H9 (cell line): ENCODE results near the gene HPS3. TPM values are rescaled to one million over a fixed set of nuclear protein-coding genes. Genes with fewer than 3 reads are reported as not detected.

Experiments used
- DNase-seq: peaks from one replicate; pipeline ENCODE4 v3.0.0-alpha.2; 2017
- H2AFZ ChIP-seq: one replicate; pipeline ENCODE4 v1.6.1; 2013; ENCODE audit warnings: mild to moderate bottlenecking, low read length, control low read depth, moderate library complexity
- H2AK5ac ChIP-seq: 2 replicates; pipeline ENCODE4 v1.6.1; 2013; ENCODE audit warnings: low read length, control low read depth, mixed read lengths; ENCODE audit not compliant: insufficient read length
- H2BK120ac ChIP-seq: one replicate; pipeline ENCODE4 v1.6.1; 2013; ENCODE audit warnings: low read depth, mild to moderate bottlenecking, low read length, control low read depth, inconsistent platforms; ENCODE audit not compliant: poor library complexity, severe bottlenecking
- H2BK12ac ChIP-seq: 2 replicates; pipeline ENCODE4 v1.6.1; 2013; ENCODE audit warnings: low read length, control low read depth, mixed read lengths, low read depth; ENCODE audit not compliant: insufficient read length
- H2BK15ac ChIP-seq: 2 replicates; pipeline ENCODE4 v1.6.1; 2013; ENCODE audit warnings: low read depth, low read length, control low read depth
- H2BK20ac ChIP-seq: one replicate; pipeline ENCODE4 v1.6.1; 2013; ENCODE audit warnings: low read depth, mild to moderate bottlenecking, low read length, control low read depth, inconsistent platforms; ENCODE audit not compliant: poor library complexity, severe bottlenecking
- H2BK5ac ChIP-seq: 2 replicates; pipeline ENCODE4 v1.6.1; 2013; ENCODE audit warnings: low read length, control low read depth, mixed read lengths; ENCODE audit not compliant: insufficient read length
- H3K14ac ChIP-seq: 2 replicates; pipeline ENCODE4 v1.6.1; 2013; ENCODE audit warnings: low read length, control low read depth; ENCODE audit not compliant: insufficient read depth
- H3K18ac ChIP-seq: 2 replicates; pipeline ENCODE4 v1.6.1; 2013; ENCODE audit warnings: low read depth, mild to moderate bottlenecking, mixed read lengths, low read length, control low read depth; ENCODE audit not compliant: insufficient read length
- H3K23ac ChIP-seq: 2 replicates; pipeline ENCODE4 v1.6.1; 2013; ENCODE audit warnings: low read length, control low read depth, mixed read lengths, low read depth; ENCODE audit not compliant: insufficient read length
- H3K23me2 ChIP-seq: 2 replicates; pipeline ENCODE4 v1.6.1; 2013; ENCODE audit warnings: low read depth, mild to moderate bottlenecking, mixed read lengths, low read length, control low read depth; ENCODE audit not compliant: insufficient read length, poor library complexity, severe bottlenecking
- H3K27ac ChIP-seq: 2 replicates; pipeline ENCODE4 v1.5.1; 2013; ENCODE audit warnings: low read length, control low read depth, mixed read lengths, low read depth; ENCODE audit not compliant: insufficient read length
- H3K27me3 ChIP-seq: 2 replicates; pipeline ENCODE4 v1.6.1; 2013; ENCODE audit warnings: low read length, control low read depth, inconsistent platforms; ENCODE audit not compliant: insufficient read depth
- H3K4ac ChIP-seq: 2 replicates; pipeline ENCODE4 v1.6.1; 2013; ENCODE audit warnings: low read depth, mild to moderate bottlenecking, control low read depth, inconsistent platforms, low read length, moderate library complexity
- H3K4me1 ChIP-seq: 2 replicates; pipeline ENCODE4 v1.6.1; 2013; ENCODE audit warnings: low read length, control low read depth, inconsistent platforms; ENCODE audit not compliant: insufficient read depth
- H3K4me2 ChIP-seq: 2 replicates; pipeline ENCODE4 v1.6.1; 2013; ENCODE audit warnings: low read length, control low read depth, mixed read lengths; ENCODE audit not compliant: insufficient read length, insufficient read depth
- H3K56ac ChIP-seq: 2 replicates; pipeline ENCODE4 v1.6.1; 2013; ENCODE audit warnings: low read depth, mild to moderate bottlenecking, mixed read lengths, low read length, control low read depth; ENCODE audit not compliant: insufficient read length
- H3K79me1 ChIP-seq: 2 replicates; pipeline ENCODE4 v1.6.1; 2013; ENCODE audit warnings: low read depth, mild to moderate bottlenecking, moderate library complexity, low read length, control low read depth, inconsistent platforms; ENCODE audit not compliant: insufficient read depth, poor library complexity, severe bottlenecking
- H3K79me2 ChIP-seq: 2 replicates; pipeline ENCODE4 v1.6.1; 2013; ENCODE audit warnings: low read length, control low read depth, inconsistent platforms; ENCODE audit not compliant: insufficient read depth
- H3K9ac ChIP-seq: 2 replicates; pipeline ENCODE4 v1.6.1; 2013; ENCODE audit warnings: low read length, control low read depth, mixed read lengths; ENCODE audit not compliant: insufficient read length; ENCODE audit errors: extremely low read depth
- H3K9me3 ChIP-seq: one replicate; pipeline ENCODE4 v1.6.1; 2013; ENCODE audit warnings: low read depth, low read length, inconsistent platforms; ENCODE audit not compliant: control insufficient read depth
- H3T11ph ChIP-seq: one replicate; pipeline ENCODE4 v1.6.1; 2013; ENCODE audit warnings: mild to moderate bottlenecking, low read length, control low read depth, inconsistent platforms
- H4K20me1 ChIP-seq: one replicate; pipeline ENCODE4 v1.6.1; 2013; ENCODE audit not compliant: control insufficient read depth, insufficient read length, insufficient read depth
- H4K5ac ChIP-seq: 2 replicates; pipeline ENCODE4 v1.6.1; 2013; ENCODE audit warnings: low read depth, mild to moderate bottlenecking, mixed read lengths, low read length, control low read depth; ENCODE audit not compliant: insufficient read length
- H4K8ac ChIP-seq: replicated peaks from 2 replicates; pipeline ENCODE4 v1.6.1; 2013; ENCODE audit warnings: low read length, control low read depth, mixed read lengths, low read depth; ENCODE audit not compliant: insufficient read length
- H4K91ac ChIP-seq: 2 replicates; pipeline ENCODE4 v1.6.1; 2013; ENCODE audit warnings: low read depth, mild to moderate bottlenecking, moderate library complexity, mixed read lengths, low read length, control low read depth; ENCODE audit not compliant: insufficient read length
- H3K27ac Mint-ChIP-seq, 3 experiments: 2 replicates in 2 of 3; 3 replicates in 1 of 3; pipeline ENCODE4 v1.8.0; 2020 to 2021; ENCODE audit warnings: mixed read lengths in 3 of 3, mild to moderate bottlenecking in 1 of 3, moderate library complexity in 1 of 3
- H3K27me3 Mint-ChIP-seq: 2 replicates; pipeline ENCODE4 v1.8.0; 2021; ENCODE audit warnings: low read depth, mild to moderate bottlenecking, moderate library complexity, mixed read lengths
- H3K36me3 Mint-ChIP-seq, 3 experiments: 2 replicates in 2 of 3; 3 replicates in 1 of 3; pipeline ENCODE4 v1.8.0; 2020 to 2021; ENCODE audit warnings: low read depth in 3 of 3, mixed read lengths in 3 of 3; ENCODE audit not compliant: insufficient read depth in 1 of 3
- H3K4me1 Mint-ChIP-seq, 2 experiments: 2 replicates each; pipeline ENCODE4 v1.8.0; 2020; ENCODE audit warnings: mixed read lengths in 2 of 2
- H3K4me3 Mint-ChIP-seq, 2 experiments: 2 replicates in 1 of 2; 3 replicates in 1 of 2; pipeline ENCODE4 v1.8.0; 2020 to 2021; ENCODE audit warnings: mild to moderate bottlenecking in 2 of 2, mixed read lengths in 2 of 2, moderate library complexity in 1 of 2
- H3K9me3 Mint-ChIP-seq, 2 experiments: 2 replicates in 1 of 2; 3 replicates in 1 of 2; pipeline ENCODE4 v1.8.0; 2020; ENCODE audit warnings: mild to moderate bottlenecking in 2 of 2, mixed read lengths in 2 of 2, moderate library complexity in 1 of 2
- WGBS: extraction: QIAGEN DNeasy Blood & Tissue Kit; methylation state at CpG from one replicate; pipeline ENCODE4 v1.1.7; 2013; ENCODE audit warnings: missing lambda C conversion rate, low lambda C conversion rate, mixed read lengths; ENCODE audit not compliant: insufficient read length; ENCODE audit errors: extremely low coverage; 5-methylcytosine and 5-hydroxymethylcytosine counted together
- total RNA-seq: library from RNA; stranded (reverse); gene quantifications from 2 replicates; pipeline ENCODE4 v1.2.1, GENCODE V29; 2021
- TF ChIP-seq, protein P1 (sequence below): fragments of 200-600 bp; sonication (generic); conservative IDR thresholded peaks from 3 replicates; pipeline ENCODE4 v1.8.0; 2021; ENCODE audit warnings: antibody characterized with exemption, mild to moderate bottlenecking

HPS3 gene
- total RNA-seq, 1 experiment from 2014 or later: 46.5 TPM

DNA sequence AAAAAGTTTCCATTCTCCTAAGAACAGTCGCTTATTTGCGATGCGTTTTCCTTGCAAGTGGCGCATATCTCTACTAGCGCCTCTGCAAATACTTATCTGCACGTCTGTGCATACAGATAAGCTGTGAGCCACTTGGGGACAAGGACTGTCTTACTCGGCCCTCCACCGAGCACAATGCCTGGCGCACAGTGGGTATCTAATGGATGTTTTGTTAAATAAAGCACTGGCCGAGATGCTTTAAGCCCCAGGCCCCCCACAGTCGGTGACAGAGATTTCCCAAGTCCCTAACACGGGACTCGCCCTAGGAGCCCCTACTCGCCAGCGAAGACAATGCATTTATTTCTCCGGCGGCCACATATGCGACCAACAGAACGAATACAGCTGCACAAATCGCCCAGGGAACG, 43.6 kb upstream of the HPS3 start:
- Mint-ChIP-seq H3K4me3 (peak overlapping the region; percentile 86 to 91), H3K4me1 (peaks cover 12 to 14% of the 10 kb centered on the region in 2 experiments), H3K9me3 (peaks cover 0 to 3% of the 10 kb centered on the region in 2 experiments; a peak in 2 of 5 replicates), H3K36me3 (peaks cover 16 to 37% (median 18%) of the 10 kb centered on the region in 3 experiments), H3K27me3 (peaks cover 38% of the 10 kb centered on the region), H3K27ac (peak overlapping the region; percentile 88 to 97 (median 96))
- H3K14ac ChIP-seq: peak overlapping the region; percentile 73; the same call in 1 of the 2 replicates
- H2BK15ac ChIP-seq: no peak overlapping the region
- TF ChIP-seq, protein P1, sequence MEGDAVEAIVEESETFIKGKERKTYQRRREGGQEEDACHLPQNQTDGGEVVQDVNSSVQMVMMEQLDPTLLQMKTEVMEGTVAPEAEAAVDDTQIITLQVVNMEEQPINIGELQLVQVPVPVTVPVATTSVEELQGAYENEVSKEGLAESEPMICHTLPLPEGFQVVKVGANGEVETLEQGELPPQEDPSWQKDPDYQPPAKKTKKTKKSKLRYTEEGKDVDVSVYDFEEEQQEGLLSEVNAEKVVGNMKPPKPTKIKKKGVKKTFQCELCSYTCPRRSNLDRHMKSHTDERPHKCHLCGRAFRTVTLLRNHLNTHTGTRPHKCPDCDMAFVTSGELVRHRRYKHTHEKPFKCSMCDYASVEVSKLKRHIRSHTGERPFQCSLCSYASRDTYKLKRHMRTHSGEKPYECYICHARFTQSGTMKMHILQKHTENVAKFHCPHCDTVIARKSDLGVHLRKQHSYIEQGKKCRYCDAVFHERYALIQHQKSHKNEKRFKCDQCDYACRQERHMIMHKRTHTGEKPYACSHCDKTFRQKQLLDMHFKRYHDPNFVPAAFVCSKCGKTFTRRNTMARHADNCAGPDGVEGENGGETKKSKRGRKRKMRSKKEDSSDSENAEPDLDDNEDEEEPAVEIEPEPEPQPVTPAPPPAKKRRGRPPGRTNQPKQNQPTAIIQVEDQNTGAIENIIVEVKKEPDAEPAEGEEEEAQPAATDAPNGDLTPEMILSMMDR: no peak
- H3K79me1 ChIP-seq: peaks cover 3% of the 10 kb centered on the region
- no peaks in the 10 kb centered on the region; the same call in 1 of the 2 replicates for H3K27me3 ChIP-seq
- H3K9me3 ChIP-seq: no peaks in the 10 kb centered on the region
- H3K56ac ChIP-seq: no peak overlapping the region
- no peak overlapping the region for H2AFZ ChIP-seq
- H3K4me2 ChIP-seq: peak overlapping the region; percentile 86
- no peak overlapping the region for H3T11ph ChIP-seq
- no peak overlapping the region for H2BK120ac ChIP-seq
- H2BK20ac ChIP-seq: no peak overlapping the region
- no peak overlapping the region for H3K4ac ChIP-seq
- H4K5ac ChIP-seq: no peak overlapping the region
- peak overlapping the region; percentile 37 for H3K9ac ChIP-seq
- H4K8ac ChIP-seq: no peak overlapping the region
- H4K91ac ChIP-seq: no peak overlapping the region
- no CpG with 5 or more reads among the region's 21 CpGs for WGBS
- H3K27ac ChIP-seq: no peak overlapping the region
- H3K18ac ChIP-seq: no peak overlapping the region
- no peaks in the 10 kb centered on the region for H3K79me2 ChIP-seq
- peak; percentile 55 for DNase-seq
- H3K4me1 ChIP-seq: no peaks in the 10 kb centered on the region; the same call in 1 of the 2 replicates
- no peak overlapping the region for H3K23ac ChIP-seq
- H3K23me2 ChIP-seq: peaks cover 5% of the 10 kb centered on the region
- H4K20me1 ChIP-seq: no peaks in the 10 kb centered on the region
- no peak overlapping the region for H2AK5ac ChIP-seq
- H2BK5ac ChIP-seq: no peak overlapping the region
- H2BK12ac ChIP-seq: no peak overlapping the region
